PC-9 (cell line): ENCODE results near the gene MXD4.

Experiments
- CTCF ChIP-seq: fragments of 200-600 bp; sonication (generic); conservative IDR thresholded peaks from 2 replicates; pipeline ENCODE4 v1.6.1; 2017; ENCODE audit warnings: mixed run types, antibody characterized with exemption, mild to moderate bottlenecking, moderate library complexity
- EZH2 ChIP-seq: fragments of 200-600 bp; sonication (generic); IDR thresholded peaks from 2 replicates; pipeline ENCODE4 v1.8.0; 2017; ENCODE audit warnings: antibody characterized with exemption, low read depth

- TF ChIP-seq CTCF (no peak), EZH2 (no peak)
Observed at GRCh38 chr4:2253160-2254084, 8.5 kb downstream of the MXD4 start.
